ENCODE results near the gene PDHX. TPM values are rescaled to one million over a fixed set of nuclear protein-coding genes. Genes with fewer than 3 reads are reported as not detected.

Gene PDHX
- total RNA-seq (10 to 100 TPM; 42.6 to 46.6 TPM), polyA plus RNA-seq (10 to 100 TPM; 14.3 to 15.4 (median 15.3) TPM), total RNA-seq (21.2 to 35.3 (median 30.0) reads per million in 6 experiments)

DNA sequence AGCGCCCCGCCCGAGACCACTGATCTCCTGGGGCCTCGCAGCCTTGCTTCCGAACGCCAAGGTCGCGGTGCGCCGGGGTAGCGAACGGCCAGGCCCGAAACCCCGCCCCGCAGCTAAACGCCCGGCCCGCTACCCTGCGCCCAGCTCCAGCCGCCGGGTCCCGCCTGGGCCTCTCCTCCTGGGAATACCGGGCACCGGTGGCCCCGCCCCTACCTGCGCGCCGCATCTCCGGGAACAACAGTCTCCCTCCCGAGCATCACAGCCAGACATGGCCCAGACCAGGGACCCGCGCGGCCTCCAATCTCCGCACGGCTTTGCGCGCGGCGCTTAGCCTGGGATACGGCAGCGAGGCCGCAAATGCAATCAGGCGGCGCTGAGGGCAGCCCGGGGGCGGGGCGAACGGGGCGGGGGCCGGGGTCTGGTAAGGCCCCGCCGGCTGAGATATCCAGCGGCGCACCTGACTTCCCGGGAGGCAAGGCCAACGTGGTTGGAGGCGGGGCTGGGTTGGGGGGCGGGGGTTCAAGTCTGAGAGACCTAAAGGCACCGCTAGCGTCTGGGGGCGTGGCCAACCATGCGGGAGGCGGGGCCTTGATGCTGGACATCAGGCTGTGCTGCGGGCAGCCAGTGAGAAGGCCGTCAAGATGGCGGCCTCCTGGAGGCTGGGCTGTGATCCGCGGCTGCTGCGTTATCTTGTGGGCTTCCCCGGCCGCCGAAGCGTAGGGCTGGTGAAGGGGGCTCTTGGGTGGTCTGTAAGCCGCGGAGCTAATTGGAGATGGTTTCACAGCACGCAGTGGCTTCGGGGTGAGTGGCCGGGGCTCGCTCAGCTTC, at the start of gene PDHX, which contains the start of gene APIP:
TSS of gene PDHX (plus strand) at position 604 of the 828 bp plus-strand sequence. CDS start at position 642, 38 bp downstream.
TSS of gene APIP (minus strand) at position 365 of the 828 bp plus-strand sequence. CDS start at position 270, 95 bp downstream.
- H3K9me3 Mint-ChIP-seq: no peaks in the 10 kb centered on the region
- H3K4me3 Mint-ChIP-seq: peak within 1 kb of the TSS; percentile 92 to 99 (median 98)
- ATAC-seq (peak; percentile 79 to 84), DNase-seq (peak; percentile 77 to 97 (median 86))
- H3K27me3 Mint-ChIP-seq: no peaks in the 10 kb centered on the region
- H3K36me3 Mint-ChIP-seq: peaks cover 0 to 11% (median 0%) of the 10 kb centered on the region in 3 donors
- H3K27ac Mint-ChIP-seq: peak within 1 kb of the TSS; percentile 93 to 99 (median 98)
- POLR2A ChIA-PET: interaction anchor here (0.7 to 1.9 kb wide), 7 partner anchors 9 to 811 kb away, joined by 3 to 13 read pairs (median 4); partner anchors contain the start of gene NAT10
- peaks cover 28 to 64% (median 48%) of the 10 kb centered on the region in 4 donors for H3K4me1 Mint-ChIP-seq

DNA sequence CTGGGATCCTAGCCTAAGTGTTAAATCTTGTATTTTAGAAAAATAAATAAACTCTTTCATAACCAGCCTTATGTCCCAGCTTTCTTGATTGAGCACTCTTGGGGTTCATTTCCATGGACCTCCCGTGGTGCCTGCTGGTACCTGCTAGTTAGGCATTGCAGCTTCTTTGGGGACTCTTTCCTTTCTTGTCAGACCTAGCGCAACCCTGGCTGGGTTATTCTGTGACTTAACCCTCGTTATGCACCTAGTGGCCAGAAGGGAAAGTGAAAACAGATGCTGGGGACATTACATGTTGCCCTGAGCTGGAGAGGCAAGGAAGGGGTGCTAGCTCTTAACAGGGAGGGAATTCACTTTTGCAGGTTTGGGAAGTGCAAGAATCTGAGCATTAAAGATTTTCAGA, 47.0 kb upstream of the PDHX start:
- Mint-ChIP-seq H3K36me3 (peaks cover 0 to 8% (median 4%) of the 10 kb centered on the region in 3 donors), H3K27me3 (peaks cover 0 to 2% (median 0%) of the 10 kb centered on the region in 5 donors), H3K4me3 (no peak overlapping the region), H3K4me1 (peaks cover 0 to 2% (median under 1%) of the 10 kb centered on the region in 4 donors), H3K9me3 (no peaks in the 10 kb centered on the region), H3K27ac (no peak overlapping the region)
- ATAC-seq (no peak), DNase-seq (no peak)
- POLR2A ChIA-PET: no interaction called here

GRCh38 chr11:34870548-34871196, 45.7 kb upstream of the PDHX start:
- no peak for DNase-seq
- POLR2A ChIA-PET: no interaction called here
- Mint-ChIP-seq H3K9me3 (no peaks in the 10 kb centered on the region), H3K27me3 (peaks cover 0 to 2% (median 0%) of the 10 kb centered on the region in 5 donors), H3K27ac (no peak overlapping the region), H3K36me3 (peaks cover 0 to 20% (median 11%) of the 10 kb centered on the region in 3 donors), H3K4me3 (no peak overlapping the region), H3K4me1 (peaks cover 0 to 2% (median 0%) of the 10 kb centered on the region in 4 donors)
- no peak for ATAC-seq

DNA sequence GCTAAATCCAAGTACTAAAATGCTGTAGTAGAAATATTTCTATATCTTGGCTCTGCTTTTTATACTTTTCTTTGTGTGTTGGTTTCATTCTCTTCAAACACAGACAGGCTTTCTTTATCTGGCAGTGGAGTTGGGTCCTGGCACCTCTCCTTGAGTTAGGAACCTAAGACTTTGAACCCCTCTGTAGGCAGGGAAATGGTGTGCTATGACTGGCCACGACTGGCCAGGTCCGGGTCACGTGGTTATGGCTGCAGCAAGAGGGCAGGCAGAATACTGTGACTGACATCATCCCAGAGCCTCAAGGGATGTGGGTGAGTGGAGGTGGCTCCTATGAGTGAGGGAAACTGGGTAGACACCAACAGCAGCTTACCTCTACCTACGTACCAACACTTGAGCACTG, 42.2 kb upstream of the PDHX start:
- DNase-seq (no peak), ATAC-seq (no peak)
- Mint-ChIP-seq H3K27ac (no peak overlapping the region), H3K27me3 (peaks cover 0 to 2% (median 0%) of the 10 kb centered on the region in 5 donors), H3K9me3 (no peaks in the 10 kb centered on the region), H3K36me3 (peaks cover 0 to 23% (median 16%) of the 10 kb centered on the region in 3 donors), H3K4me3 (no peak overlapping the region), H3K4me1 (peaks cover 0 to 2% (median 0%) of the 10 kb centered on the region in 4 donors)
- POLR2A ChIA-PET: no interaction called here

DNA sequence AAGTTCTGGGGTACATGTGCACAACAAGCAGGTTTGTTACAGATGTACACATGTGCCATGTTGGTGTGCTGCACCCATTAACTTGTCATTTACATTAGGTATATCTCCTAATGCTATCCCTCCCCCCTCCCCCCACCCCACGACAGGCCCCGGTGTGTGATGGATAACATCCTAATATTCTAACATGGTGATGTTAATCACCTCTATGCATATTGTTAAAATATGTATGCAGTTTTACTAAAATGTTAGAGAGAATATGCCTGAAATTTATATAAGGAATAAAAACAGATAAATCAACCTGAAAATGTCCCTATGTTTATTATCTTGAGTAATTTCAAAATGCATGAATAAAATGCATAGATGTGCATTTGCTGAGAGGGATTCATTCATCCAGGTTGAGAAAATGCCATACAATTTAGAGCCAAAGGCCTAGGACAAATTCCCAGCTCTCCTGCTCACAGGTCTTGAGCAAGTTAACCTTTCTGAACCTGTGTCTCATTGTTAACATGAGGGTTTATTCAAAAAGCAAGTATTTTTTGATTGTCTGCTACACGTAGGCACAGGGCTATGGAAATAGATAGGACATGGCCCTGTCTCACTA, 38.9 kb upstream of the PDHX start:
- Mint-ChIP-seq H3K27me3 (no peaks in the 10 kb centered on the region), H3K27ac (no peak overlapping the region), H3K4me1 (peaks cover 0 to 2% (median 0%) of the 10 kb centered on the region in 4 donors), H3K9me3 (peaks cover 0 to 3% (median 0%) of the 10 kb centered on the region in 9 donors), H3K4me3 (no peak overlapping the region), H3K36me3 (peaks cover 7 to 41% (median 27%) of the 10 kb centered on the region in 3 donors)
- POLR2A ChIA-PET: no interaction called here
- DNase-seq (no peak), ATAC-seq (no peak)

GRCh38 chr11:34881900-34882299, 34.5 kb upstream of the PDHX start:
- POLR2A ChIA-PET: no interaction called here
- H3K4me3 Mint-ChIP-seq: no peak overlapping the region
- H3K36me3 Mint-ChIP-seq: peaks cover 14 to 49% (median 24%) of the 10 kb centered on the region in 3 donors
- no peaks in the 10 kb centered on the region for H3K4me1 Mint-ChIP-seq
- ATAC-seq (no peak), DNase-seq (no peak)
- H3K27me3 Mint-ChIP-seq: no peaks in the 10 kb centered on the region
- no peak overlapping the region for H3K27ac Mint-ChIP-seq
- peaks cover 0 to 3% (median 0%) of the 10 kb centered on the region in 9 donors for H3K9me3 Mint-ChIP-seq

DNA sequence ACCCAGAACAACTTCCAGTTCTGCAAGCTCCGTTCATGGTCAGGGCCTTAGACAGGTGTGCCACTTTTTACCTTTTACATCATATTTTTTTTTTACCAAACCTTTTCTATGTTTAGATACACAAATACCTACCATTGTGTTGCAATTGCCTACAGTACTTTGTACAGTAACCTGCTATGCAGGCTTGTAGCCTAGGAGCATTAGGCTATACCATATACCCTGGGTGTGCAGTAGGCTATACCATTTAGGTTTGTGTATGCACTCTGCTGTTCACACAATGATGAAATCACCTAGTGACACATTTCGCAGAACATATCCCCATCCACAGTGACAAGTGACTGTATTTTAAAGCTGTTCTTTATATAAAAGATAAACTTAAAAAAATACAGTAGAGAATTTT, 29.8 kb upstream of the PDHX start:
- POLR2A ChIA-PET: no interaction called here
- Mint-ChIP-seq H3K9me3 (peaks cover 0 to 2% (median 0%) of the 10 kb centered on the region in 9 donors), H3K4me3 (no peak overlapping the region), H3K27me3 (no peaks in the 10 kb centered on the region), H3K36me3 (peaks cover 14 to 60% (median 26%) of the 10 kb centered on the region in 3 donors), H3K27ac (peak overlapping the region in 1 of 10 donors; percentile 54), H3K4me1 (no peaks in the 10 kb centered on the region)
- ATAC-seq (no peak), DNase-seq (no peak)

DNA sequence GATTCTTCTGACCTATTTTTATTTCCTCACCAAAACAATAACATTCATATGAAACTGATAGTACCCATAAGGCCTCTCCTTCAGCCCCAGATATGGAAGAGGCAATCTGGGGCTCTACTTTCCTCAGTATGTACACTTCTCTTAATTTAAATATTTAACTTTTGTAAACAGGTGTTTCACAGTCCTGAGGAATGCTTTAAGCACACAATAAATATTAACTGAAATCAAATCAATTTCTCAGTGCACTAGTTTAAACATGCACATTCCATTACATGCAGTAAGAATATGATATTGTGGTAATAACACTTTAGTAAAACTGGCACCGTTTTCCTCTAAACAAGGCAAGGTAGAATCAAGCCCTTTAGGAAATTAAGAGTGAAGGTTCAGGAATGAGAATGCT, 29.2 kb upstream of the PDHX start:
- POLR2A ChIA-PET: no interaction called here
- ATAC-seq (no peak), DNase-seq (no peak)
- Mint-ChIP-seq H3K4me3 (no peak overlapping the region), H3K27me3 (no peaks in the 10 kb centered on the region), H3K36me3 (peaks cover 7 to 57% (median 20%) of the 10 kb centered on the region in 3 donors), H3K27ac (peak overlapping the region in 1 of 10 donors; percentile 54), H3K9me3 (no peaks in the 10 kb centered on the region), H3K4me1 (no peaks in the 10 kb centered on the region)

DNA sequence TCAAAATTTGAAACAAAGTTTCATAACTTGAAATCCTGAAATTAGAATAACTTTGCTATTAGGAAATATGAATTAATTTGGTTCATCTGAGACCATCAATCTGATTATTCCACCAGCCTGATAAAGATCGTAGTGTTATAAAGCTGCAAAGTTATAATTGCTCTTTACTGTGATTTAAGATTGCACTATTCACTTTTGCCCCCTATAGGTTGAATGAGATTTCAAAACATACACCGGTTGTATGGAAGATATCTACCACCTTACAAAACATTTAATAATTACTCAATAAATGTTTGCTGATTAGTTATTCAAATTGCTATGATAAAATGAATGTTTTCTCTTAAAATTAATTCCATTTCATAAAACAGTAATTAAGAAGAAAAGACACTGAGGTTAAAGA, 26.3 kb upstream of the PDHX start:
- ATAC-seq: no peak
- peaks cover 0 to 45% (median 11%) of the 10 kb centered on the region in 3 donors for H3K36me3 Mint-ChIP-seq
- no peaks in the 10 kb centered on the region for H3K9me3 Mint-ChIP-seq
- peaks cover 0 to 1% (median 0%) of the 10 kb centered on the region in 4 donors for H3K4me1 Mint-ChIP-seq
- POLR2A ChIA-PET: no interaction called here
- no peak overlapping the region for H3K27ac Mint-ChIP-seq
- no peak for DNase-seq
- H3K27me3 Mint-ChIP-seq: no peaks in the 10 kb centered on the region
- H3K4me3 Mint-ChIP-seq: no peak overlapping the region

DNA sequence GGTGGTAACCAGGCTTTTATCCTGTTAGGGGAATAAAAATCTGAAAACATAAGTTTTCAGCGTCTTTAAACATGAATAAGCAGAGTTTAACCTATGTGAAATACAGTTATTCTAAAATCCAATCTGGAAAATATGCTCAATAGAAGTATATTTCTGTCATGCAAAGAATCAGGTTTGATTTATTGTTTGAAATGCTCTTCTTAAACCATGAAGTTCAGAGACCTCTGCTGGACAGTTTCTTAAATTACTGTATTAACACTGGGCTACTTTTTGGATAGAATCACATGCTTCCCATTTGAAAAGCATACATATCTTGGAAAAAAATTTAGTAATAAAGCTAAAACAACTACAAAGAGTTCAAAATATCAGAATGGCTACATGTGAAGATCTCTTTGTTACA, 25.6 kb upstream of the PDHX start:
- DNase-seq: peak in 3 of 10 donors; percentile 17 to 35 (median 29)

GRCh38 chr11:34891611-34892010, 24.8 kb upstream of the PDHX start:
- Mint-ChIP-seq H3K9me3 (peaks cover 0 to 8% (median 5%) of the 10 kb centered on the region in 9 donors), H3K27ac (no peak overlapping the region), H3K36me3 (peaks cover 6 to 50% (median 19%) of the 10 kb centered on the region in 3 donors), H3K27me3 (no peaks in the 10 kb centered on the region), H3K4me3 (no peak overlapping the region), H3K4me1 (peaks cover 0 to 3% (median under 1%) of the 10 kb centered on the region in 4 donors)
- DNase-seq: no peak
- POLR2A ChIA-PET: interaction anchor here (0.5 kb wide), 1 partner anchor 121 kb away, joined by 6 read pairs; no protein-coding TSS in a partner anchor
- no peak for ATAC-seq

More for the DNA sequence above, 25.6 kb upstream of the PDHX start:
- no peak overlapping the region for H3K4me3 Mint-ChIP-seq
- no peak overlapping the region for H3K27ac Mint-ChIP-seq
- peaks cover 0 to 3% (median 0%) of the 10 kb centered on the region in 4 donors for H3K4me1 Mint-ChIP-seq
- H3K9me3 Mint-ChIP-seq: no peaks in the 10 kb centered on the region
- H3K27me3 Mint-ChIP-seq: no peaks in the 10 kb centered on the region
- H3K36me3 Mint-ChIP-seq: peaks cover 0 to 44% (median 11%) of the 10 kb centered on the region in 3 donors
- ATAC-seq: no peak
- POLR2A ChIA-PET: no interaction called here

- Mint-ChIP-seq H3K4me1 (peaks cover 0 to 3% (median 1%) of the 10 kb centered on the region in 4 donors), H3K27me3 (no peaks in the 10 kb centered on the region), H3K36me3 (peaks cover 15 to 40% (median 21%) of the 10 kb centered on the region in 3 donors), H3K27ac (no peak overlapping the region), H3K4me3 (no peak overlapping the region), H3K9me3 (peaks cover 0 to 20% (median 9%) of the 10 kb centered on the region in 9 donors)
- POLR2A ChIA-PET: no interaction called here
- ATAC-seq: no peak
- no peak for DNase-seq
Observed at GRCh38 chr11:34893416-34893815, 23.0 kb upstream of the PDHX start.

Data from naive thymus-derived CD8-positive, alpha-beta T cell (primary cell).